Daoy (cell line): ENCODE results near the gene CD68. TPM values are rescaled to one million over a fixed set of nuclear protein-coding genes. Genes with fewer than 3 reads are reported as not detected.
"Not testable (repeated sequence)": the region's sequence is repeated elsewhere in the genome, so short reads cannot be mapped to it uniquely, and the experiment has no call there.

ENCODE experiments used
- DNase-seq: peaks from one replicate; pipeline ENCODE4 v3.0.0-alpha.2; 2015; ENCODE audit warnings: low read depth
- total RNA-seq: library from RNA; depleted of rRNA; stranded (reverse); fragments of >200 nt; shearing (Covaris generic); gene quantifications from 2 replicates; pipeline ENCODE4 v1.2.3, GENCODE V29; 2014

CD68 gene
- total RNA-seq, 1 experiment from 2014 or later = 15.0 TPM

DNA sequence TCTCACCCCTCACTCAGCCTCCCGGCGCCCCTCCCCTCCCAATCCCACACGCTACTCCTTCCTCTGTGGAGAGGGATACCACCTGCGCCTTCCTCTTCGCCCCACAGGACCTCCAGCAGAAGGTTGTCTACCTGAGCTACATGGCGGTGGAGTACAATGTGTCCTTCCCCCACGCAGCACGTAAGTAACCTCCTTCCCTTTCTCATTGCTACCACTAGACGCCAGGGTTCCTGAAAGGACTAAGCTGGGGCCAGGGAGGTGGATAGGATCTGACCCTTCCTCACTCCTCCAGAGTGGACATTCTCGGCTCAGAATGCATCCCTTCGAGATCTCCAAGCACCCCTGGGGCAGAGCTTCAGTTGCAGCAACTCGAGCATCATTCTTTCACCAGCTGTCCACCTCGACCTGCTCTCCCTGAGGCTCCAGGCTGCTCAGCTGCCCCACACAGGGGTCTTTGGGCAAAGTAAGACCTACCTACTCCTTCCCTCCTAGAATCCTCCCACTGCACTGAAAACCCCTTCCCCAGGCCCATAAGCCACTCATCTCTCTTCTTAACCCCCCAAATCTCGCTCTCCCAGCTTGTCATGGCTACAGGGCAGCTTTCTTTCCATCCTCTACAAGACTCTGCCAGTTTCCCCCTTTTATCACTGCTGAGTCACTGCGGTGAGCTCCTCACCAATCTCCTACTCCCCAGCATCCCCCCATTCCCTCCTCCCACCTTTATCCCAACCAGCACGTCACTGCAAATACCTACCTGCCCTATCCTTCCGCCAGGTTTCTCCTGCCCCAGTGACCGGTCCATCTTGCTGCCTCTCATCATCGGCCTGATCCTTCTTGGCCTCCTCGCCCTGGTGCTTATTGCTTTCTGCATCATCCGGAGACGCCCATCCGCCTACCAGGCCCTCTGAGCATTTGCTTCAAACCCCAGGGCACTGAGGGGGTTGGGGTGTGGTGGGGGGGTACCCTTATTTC is 1.5 kb downstream of the CD68 start:
- DNase-seq = peak; percentile 57

DNA sequence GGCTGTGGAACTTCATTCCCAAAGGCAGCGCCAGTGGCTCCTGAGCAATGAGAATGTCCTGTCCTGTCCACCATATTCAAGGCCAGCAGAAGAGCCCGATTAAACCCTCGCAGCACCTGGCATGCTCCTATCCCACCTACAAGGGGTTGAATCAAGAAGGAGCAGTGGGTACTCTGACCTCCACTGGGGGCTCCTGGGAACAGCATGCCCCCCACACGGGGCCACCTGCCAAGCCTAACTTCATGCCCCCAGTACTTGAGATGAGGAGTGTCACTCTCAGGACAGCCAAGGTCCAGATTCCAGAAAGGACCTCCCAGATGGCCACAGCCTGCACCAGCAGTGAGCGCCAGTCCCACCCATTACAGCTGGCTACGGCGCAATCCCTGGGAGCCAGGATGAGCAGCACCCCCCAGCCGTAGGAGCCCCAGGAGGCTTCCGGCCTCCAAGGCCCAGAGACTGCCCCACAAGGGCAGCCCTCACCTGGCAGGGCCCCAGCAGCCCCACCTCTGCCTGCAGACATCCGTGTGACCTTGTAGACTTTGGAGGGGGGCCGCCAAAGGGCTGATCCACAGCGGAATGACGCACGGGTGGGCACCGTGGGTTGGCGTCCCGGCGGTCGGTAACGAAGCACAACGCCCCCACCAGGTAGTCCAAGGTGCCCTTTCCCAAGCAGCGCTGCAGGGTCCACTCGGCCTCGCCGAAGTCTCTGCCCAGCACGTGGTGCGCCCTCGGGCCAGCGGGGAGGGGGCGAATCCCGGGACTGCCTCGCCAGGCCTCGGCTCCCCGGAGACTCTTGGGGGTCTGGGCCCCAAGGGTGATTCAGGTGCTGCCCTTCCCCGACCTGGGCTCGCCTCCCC is 3.2 kb downstream of the CD68 start:
- DNase-seq = no peak

DNA sequence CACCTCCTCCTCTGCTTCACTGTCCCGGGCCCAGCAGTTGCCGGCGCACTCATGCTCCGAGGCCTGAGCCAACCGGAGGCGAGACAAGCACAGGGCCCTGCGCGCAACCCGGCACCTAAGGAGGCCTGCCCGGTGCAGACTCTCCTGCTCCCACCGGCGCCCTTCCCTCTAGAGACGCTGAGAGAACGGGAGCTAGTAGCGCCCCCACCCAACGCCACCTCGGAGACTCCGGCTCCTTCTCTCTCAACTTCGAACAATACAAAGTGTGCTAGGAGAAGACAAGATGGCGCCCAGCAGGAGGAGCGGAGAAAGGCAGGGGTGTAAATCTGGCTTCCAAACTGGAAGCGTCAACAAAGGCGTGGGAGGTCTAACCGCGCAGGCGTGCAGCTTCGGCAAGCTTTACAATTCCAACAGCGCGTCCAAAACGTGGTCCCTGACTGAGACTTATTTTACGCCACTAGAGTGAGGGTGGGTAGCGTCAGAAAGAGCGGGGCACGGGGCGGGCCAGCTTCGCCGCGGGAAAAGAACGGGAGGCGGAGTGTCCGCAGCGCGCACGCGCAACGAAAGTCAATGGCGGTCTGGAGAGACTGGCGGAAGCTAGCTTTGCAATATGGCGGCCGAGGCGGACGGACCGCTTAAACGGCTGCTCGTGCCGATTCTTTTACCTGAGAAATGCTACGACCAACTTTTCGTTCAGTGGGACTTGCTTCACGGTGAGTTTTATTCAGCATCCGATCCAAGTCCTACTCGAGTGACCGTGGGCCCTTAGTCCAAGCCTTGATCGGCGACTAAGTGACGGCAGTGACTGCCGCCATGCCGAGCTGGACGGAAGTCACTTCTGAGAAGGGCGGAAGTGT is 4.0 kb downstream of the CD68 start, which contains the start of gene MPDU1:
Gene MPDU1, plus strand, starts transcription at position 600 of the 857 bp plus-strand sequence. Its CDS starts 11 bp downstream, at position 611.
- DNase-seq = peak; percentile 98

DNA sequence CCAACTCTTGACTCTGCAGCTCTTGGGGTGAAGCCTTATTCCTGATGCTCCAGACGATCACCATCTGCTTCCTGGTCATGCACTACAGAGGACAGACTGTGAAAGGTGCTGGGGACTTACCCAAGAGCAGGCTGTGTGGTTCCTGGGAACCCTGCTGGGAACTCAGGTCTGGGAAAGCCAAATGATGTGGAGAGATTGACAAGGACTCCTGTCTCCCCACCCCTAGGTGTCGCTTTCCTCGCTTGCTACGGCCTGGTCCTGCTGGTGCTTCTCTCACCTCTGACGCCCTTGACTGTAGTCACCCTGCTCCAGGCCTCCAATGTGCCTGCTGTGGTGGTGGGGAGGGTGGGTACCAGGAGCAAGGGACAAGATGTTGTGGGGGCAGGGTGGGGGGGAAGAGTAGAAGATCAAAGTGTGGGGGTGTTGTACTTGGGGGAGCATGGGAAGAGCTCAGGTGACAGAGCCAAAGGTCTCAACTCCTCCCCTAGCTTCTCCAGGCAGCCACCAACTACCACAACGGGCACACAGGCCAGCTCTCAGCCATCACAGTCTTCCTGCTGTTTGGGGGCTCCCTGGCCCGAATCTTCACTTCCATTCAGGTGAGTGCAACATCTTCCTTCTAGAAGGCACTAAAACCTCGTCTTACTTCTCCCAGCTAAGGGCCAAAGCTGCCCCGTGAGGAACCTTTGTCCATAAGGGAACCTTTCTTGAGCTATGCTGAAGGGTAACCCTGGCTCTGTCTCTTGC is 7.4 kb downstream of the CD68 start:
- DNase-seq = peak; percentile 51

DNA sequence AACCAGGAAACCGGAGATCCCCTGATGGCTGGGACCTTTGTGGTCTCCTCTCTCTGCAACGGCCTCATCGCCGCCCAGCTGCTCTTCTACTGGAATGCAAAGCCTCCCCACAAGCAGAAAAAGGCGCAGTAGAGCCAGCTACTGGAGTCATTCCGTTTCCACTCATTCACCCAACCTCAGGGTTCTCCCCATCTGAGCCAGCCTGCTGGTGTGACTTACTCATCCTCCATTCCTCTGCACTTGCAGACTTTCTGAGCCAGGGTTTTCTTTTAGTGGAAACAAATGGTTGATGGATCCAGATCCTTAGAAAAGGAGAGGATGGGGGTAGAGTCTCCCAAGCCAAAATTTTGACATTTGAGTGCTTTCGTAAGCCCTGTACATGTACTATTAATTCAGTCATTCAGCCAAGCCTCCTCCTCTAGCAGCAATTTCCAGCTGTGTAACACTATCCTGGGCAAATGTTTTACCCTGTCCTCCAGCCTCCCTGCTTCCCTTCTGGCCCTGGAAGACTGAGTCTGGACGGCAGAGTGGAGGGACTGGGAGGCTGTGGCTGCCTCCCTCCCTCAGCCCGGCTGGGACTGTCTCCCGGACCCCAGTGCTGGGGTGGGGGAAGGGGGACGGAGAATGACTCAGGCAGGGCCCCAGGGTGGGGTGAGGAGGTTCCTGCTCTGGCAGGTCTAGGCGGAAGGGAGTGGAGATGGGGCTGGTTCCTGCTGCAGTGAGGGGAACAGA is 8.1 kb downstream of the CD68 start:
- peak; percentile 83 for DNase-seq

DNA sequence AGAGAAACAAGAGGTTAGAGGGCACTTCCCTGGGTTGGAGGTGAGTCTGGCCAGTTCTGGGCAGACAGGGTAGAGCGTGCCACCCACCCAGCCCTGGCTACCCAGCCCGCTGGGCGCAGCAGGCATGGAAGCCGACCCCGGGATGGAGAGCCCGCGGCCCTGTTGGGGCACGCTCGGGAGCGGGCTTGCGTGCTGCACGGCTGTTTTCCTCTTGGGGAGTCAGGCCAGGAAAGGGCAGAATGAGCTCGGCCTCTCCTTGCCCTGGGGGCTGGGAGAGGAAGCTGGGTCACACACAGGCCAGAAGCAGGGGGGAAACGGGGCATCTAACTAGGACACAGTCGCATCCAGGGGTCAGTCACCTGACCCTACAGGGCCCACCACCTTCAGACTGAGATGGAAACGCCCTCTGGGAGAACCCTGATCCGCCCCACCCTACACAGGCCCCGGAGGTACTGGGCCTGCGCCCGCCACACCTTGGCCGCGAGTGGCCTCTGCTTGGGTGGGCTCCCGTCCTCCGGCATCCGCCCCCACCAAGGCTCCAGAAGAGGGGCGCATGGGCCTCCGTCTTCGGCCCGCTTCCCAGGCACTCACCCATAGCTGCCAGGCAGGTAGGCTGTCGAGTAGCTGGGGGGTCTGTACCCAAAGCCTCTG is 9.2 kb downstream of the CD68 start:
- no peak for DNase-seq

DNA sequence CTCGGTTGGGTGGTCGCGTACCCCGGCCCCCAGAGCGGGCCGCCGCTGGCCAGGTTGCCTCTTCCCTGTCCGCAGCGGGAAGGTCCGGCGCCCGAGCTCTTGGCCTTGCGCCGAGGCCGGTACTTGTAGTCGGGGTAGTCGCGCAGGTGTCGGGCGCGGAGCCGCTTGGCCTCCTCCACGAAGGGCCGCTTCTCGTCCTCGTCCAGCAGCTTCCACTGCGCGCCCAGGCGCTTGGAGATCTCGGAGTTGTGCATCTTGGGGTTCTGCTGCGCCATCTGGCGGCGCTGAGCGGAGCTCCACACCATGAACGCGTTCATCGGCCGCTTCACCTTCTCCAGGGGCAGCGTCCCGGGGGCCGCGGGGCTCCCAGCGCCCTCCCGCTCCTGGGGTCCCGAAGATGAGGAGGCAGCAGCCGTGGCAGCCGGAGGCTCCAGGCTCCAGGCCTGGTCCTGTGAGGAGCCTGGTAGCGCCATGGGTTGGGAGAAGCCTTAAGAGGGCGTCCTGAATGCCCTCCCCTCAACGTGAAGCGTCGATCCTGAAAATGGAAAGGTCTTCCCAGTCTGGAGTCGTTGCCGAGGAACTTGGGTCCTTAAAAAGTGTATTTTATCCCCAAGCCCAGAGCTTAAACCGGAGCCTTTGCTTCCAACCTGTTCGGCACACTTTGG is 9.9 kb downstream of the CD68 start:
- DNase-seq = peak; percentile 84

DNA sequence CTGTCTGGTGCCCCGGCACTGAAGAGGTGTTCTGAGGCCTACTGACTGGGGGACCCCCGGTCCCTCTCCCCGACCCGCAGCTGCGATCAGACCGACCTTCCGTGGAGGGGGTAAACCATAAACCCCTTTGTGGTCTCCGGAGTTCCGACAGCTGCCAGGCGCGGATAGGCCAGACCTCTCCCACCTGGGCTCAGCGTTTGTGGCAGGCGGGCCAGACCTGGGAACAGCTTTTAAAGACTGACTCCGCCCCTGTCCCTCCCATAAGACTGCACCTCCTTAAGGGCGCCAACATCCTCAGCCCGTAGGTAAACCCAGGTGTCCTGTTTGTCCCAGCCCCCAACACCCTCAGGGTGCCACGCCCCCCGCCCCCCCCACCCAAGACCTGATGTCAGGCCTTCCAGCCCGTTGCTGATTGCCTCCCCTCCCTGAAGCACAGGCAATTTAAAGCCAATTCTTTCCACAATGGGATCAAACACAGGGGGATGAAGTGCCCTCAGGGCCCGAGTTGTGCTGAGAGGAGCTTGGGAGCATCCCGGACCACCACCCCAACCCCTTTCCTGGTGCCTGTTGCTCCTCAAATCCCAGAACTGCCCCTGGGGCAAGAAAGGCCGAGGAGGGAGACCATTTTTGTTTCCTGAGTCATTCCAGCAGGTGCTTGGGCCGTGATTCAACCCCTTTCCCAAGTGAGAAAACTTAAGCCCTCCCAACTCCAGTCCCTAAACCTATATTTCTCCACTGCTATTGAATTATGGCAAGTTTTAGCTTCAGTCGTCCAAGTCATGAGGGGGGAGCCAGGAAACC is 10.7 kb downstream of the CD68 start, which contains the start of gene SOX15:
Gene SOX15, minus strand, starts transcription at position 204 of the 801 bp plus-strand sequence. CDS start 418 bp downstream, outside the sequence.
- peak; percentile 64 for DNase-seq

DNA sequence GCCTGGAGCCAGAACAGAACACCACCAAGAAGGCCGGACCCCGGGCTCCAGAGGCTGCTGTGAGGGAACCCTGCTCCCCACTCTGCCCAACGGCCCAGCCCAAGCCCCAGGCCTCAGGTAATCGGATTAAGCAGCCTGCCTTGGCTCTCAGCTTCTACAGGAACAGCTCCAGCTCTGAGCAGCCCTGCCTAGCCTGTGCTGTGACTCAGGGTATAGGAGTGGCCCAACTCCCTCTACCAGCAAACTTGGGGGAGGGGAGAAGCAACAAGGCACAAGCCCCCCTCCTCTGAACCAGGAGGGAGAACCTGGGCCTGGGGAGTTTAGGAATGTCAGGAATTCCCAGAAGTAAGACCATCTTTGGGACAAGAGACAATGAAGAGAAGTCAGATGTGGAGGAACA is 11.3 kb downstream of the CD68 start:
- peak; percentile 63 for DNase-seq

DNA sequence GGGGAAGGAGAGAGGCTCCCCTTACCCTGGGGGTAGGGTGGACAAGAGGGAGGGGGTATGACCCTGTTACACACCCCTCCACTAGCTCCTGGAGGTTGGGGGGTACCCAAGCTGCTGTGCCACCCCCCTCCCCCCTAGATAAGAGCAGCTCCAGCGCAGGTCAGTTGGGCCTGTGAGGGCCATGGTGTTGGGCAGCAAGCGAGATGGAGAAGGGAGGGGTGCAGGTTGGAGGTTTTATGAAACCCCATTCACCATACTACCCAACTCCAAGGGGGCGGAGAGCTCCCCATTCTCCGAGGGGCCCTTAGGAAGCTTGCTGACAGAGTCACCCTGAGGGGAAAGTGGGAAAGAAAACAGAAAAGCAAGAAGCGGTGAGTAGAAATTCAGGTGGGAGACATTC is 12.2 kb downstream of the CD68 start:
- no peak for DNase-seq

DNA sequence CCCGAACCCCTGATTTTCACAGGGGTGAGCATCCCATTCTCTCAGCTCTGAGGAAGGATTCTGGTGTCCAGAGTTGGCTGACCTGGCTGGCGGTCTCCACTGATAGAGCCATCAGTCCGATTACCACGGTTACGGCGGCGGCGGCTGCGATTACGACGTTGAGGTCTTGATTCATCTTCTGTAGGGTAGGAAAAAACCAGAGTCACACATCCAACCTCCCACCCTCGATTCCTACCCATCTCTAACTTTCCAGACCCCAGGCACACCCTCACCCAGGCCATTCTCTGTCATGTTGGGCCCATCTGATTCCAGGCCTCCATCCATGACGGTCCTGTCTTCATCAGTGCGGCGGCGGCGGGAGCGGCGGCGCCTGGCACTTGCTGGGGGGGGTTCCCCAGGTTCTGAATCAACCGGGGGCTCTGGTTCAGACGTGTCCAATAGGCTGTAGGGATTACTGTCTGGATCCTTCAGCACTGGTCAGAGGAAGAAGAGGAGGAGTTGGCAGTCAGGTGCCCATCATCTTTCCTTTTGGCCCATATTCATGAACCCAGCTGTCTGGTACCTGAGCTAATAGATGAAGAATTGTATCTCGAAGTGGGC is 13.1 kb downstream of the CD68 start:
- DNase-seq = no peak

DNA sequence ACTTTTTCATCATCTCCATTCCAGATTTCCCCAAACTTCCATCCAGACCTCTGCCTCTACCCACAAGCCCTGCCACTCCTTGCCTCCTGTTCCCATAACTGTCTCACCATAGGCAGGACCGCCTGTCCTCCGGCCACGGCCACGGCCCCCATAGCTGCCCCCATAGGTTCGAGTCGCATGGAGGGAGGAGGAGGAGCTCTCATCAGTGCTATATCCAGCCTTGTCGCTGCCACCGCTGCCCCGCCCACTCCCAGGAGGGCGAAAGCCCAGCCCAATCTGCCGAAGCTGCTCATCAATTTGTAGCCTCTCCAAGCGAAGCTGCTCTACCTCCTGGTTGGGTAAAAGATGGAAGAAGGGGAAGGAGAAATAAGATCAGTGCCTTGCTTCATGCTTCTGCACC is 13.9 kb downstream of the CD68 start:
- no peak for DNase-seq

DNA sequence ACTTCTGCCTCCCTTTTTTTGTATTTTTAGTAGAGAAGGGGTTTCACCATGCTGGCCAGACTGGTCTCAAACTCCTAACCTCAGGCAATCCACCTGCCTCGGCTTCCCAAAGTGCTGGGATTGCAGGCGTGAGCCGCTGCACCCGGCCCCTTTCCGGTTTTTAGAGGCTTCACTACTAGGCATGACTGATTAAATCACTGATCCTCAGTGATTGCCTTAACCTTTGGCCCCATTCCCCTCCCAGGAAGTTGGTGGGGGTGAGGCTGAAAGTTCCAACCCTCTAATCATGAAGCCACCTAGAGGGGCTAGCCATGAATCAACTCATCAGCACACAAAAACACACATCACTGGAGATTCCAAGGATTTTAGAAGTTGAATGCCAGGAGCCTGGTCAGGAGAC is 18.1 kb downstream of the CD68 start:
- not testable (repeated sequence) for DNase-seq

DNA sequence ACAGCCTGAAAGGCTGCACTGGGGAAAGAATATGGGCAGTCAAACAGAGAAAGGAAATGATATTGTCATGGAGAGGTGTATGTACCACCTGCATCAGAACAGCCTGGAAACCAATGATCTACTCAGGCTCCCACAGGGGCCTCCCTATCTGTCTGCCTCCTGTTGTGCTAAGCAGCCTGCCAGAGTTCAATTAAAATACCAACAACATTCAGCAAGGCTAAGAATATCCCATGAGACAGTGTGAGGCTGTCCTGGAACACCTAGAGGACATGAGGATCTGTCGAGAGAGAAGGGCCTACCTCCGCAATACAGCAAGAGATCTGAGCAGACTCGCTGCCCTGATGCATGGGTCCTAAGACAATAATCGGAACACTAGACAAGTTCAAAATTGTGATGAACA is 26.8 kb downstream of the CD68 start:
- DNase-seq = no peak

DNA sequence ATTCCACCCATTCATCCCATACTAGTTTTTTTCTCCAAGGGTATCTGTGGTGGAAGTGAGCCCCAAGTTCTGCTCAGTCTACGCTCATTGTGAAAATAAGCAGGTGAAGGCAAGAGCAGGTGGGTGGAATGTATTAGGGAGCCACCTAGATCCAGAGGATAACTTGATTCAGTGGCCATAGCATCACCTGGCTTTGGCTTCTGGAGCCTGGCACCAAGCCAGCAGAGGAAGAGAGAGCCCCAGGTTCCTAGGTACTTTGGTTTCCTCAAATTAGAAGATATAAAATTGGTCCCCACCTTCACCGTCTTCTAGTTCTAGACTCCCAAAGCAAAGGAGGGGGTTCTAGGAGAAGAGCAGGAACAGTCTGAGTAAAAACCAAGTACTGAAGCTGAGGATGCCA is 31.2 kb downstream of the CD68 start:
- DNase-seq = no peak

DNA sequence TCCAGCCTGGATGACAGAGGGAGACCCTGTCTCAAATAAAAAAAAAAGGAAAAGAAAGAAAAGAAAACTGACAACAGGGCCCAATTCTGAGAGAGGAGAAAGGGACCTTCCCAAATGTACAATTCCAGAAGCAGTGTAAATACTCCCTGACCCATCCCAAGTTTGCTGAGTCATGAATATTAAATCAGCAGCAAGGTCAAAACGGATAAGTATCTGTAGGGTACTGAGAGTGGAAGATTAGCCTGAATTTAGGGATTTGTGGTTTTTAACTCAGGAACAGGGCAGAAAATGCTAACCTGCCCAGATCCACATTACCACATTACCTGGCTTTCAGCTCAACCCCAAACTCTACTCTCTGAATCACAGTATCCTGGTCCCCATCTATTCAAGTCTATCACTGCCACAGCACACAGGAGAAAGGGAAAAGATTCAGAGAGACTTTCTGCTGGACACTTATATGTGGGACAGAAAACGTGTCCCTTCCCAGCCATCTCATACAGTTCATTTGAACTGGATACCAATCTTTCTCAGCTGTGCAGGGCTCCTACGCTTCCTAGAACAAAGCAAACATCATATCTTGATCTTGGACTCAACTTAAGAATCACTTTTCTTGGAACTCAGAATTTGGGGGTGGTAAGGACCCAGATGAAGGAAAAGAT is 32.3 kb downstream of the CD68 start:
- no peak for DNase-seq

DNA sequence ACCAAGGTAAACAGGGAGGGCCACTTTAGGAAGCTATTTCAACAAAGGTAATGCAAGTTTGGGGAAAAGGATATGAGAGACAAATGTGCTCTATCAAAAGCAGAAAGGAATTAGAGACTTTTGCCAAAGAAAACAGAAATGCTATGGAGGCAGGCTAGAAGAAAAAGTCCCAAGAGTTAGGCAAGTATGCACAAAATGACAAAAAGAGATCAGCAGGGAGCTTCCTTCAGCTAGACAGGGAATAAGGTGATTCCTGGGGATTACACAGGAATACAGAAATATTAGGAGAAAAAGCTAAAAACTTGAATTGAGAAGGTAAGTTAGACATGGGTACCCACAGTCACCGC is 32.8 kb downstream of the CD68 start:
- no peak for DNase-seq
